EH (cell line): Measurements from ENCODE around the gene AMZ1.
"Not testable (repeated sequence)": the region's sequence is repeated elsewhere in the genome, so short reads cannot be mapped to it uniquely, and the experiment has no call there.

ENCODE experiments used
- DNase-seq: peaks from one replicate; pipeline ENCODE4 v3.0.0-alpha.2; 2015; ENCODE audit warnings: low read depth

The AMZ1 gene

GRCh38 chr7:2691932-2692439 lies 4.0 kb downstream of the AMZ1 start:
- not testable (repeated sequence) for DNase-seq

GRCh38 chr7:2692543-2692942 lies 4.5 kb downstream of the AMZ1 start:
- DNase-seq, result no peak

- not testable (repeated sequence) for DNase-seq
Observed at GRCh38 chr7:2693420-2694121, 5.6 kb downstream of the AMZ1 start.

GRCh38 chr7:2694122-2694436 lies 6.1 kb downstream of the AMZ1 start:
- DNase-seq, result not testable (repeated sequence)

GRCh38 chr7:2698581-2699288 lies 10.7 kb downstream of the AMZ1 start:
- no peak for DNase-seq

GRCh38 chr7:2699289-2699620 lies 11.3 kb downstream of the AMZ1 start:
- DNase-seq, result no peak

- DNase-seq, result no peak
Observed at GRCh38 chr7:2700141-2700850, 12.3 kb downstream of the AMZ1 start.

GRCh38 chr7:2701424-2701823 lies 13.4 kb downstream of the AMZ1 start:
- DNase-seq, result no peak

GRCh38 chr7:2701832-2702593 lies 14.0 kb downstream of the AMZ1 start:
- peak; percentile 48 for DNase-seq

GRCh38 chr7:2702594-2702957 lies 14.6 kb downstream of the AMZ1 start:
- DNase-seq, result no peak

GRCh38 chr7:2705371-2706096 lies 17.5 kb downstream of the AMZ1 start:
- no peak for DNase-seq

GRCh38 chr7:2706685-2707126 lies 18.7 kb downstream of the AMZ1 start:
- DNase-seq, result no peak

- no peak for DNase-seq
Observed at GRCh38 chr7:2707481-2707880, 19.5 kb downstream of the AMZ1 start.

- no peak for DNase-seq
Observed at GRCh38 chr7:2708041-2708440, 20.0 kb downstream of the AMZ1 start.

GRCh38 chr7:2708547-2709310 lies 20.7 kb downstream of the AMZ1 start:
- DNase-seq, result no peak

- peak; percentile 43 for DNase-seq
Observed at GRCh38 chr7:2709553-2710285, 21.7 kb downstream of the AMZ1 start.

- no peak for DNase-seq
Observed at GRCh38 chr7:2710286-2710655, 22.3 kb downstream of the AMZ1 start.

- DNase-seq, result peak; percentile 25
Observed at GRCh38 chr7:2710901-2711551, 23.0 kb downstream of the AMZ1 start.

GRCh38 chr7:2711895-2712675 lies 24.1 kb downstream of the AMZ1 start:
- DNase-seq, result no peak
